GM19397 (cell line): ENCODE results near the gene PCIF1.
"Not testable (repeated sequence)": the region's sequence is repeated elsewhere in the genome, so short reads cannot be mapped to it uniquely, and the experiment has no call there.

Experiments
- ATAC-seq: cut with Tn5 transposase; IDR thresholded peaks from one replicate; pipeline ENCODE4 v1.9.1; 2021; ENCODE audit warnings: mild to moderate bottlenecking, moderate library complexity; ENCODE audit not compliant: unreplicated experiment

Gene PCIF1

DNA sequence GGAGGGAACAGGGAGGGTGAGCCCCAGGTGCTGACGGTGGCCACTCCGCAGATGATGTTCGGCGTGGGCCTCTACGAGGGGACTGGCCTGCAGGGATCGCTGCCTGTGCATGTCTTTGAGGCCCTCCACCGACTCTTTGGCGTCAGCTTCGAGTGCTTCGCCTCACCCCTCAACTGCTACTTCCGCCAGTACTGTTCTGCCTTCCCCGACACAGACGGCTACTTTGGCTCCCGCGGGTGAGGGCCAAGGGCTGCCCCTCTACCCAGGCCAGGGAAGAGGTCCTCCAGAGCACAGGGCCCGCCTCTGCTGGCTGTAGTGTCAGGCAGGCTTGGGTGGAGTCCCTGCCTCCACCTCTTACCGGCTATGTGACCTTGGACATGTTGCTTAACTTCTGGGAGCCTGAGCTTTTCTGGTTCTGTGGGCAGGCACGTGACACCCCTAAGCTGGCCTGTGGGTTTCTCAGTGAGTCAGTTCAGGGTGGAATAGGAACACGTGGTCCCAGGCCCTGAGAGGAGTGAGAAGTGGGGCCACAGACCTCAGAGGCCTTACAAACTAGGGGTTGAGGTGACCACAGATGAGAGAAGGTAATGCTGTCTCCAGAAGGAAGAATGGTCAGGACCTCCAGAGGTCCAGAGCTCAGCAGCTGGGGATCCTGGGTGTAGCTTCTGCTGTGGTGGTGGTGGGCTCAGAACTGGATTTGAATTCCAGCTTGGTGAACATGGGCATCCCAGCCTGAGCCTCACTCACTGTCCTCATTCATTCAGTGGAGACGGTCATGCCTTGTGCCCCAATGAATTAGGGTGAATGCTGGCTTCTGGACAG lies 11.9 kb downstream of the PCIF1 start:
- no peak for ATAC-seq

DNA sequence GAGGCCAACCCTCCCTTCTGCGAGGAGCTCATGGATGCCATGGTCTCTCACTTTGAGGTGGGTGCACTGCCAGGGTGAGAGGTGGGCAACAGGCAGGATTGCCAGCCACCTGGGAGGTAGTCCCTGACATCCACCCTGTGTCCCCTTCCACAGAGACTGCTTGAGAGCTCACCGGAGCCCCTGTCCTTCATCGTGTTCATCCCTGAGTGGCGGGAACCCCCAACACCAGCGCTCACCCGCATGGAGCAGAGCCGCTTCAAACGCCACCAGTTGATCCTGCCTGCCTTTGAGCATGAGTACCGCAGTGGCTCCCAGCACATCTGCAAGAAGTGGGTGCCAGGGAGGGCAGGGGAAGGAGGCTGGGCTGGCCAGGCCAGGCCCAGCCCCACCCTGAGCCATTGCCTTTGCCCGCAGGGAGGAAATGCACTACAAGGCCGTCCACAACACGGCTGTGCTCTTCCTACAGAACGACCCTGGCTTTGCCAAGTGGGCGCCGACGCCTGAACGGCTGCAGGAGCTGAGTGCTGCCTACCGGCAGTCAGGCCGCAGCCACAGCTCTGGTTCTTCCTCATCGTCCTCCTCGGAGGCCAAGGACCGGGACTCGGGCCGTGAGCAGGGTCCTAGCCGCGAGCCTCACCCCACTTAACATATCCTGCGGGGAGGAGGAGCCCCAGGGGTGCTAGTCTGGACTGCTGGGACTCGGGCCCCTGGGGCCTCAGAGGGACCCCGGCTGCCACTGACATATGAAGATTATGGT lies 12.8 kb downstream of the PCIF1 start:
- no peak for ATAC-seq

DNA sequence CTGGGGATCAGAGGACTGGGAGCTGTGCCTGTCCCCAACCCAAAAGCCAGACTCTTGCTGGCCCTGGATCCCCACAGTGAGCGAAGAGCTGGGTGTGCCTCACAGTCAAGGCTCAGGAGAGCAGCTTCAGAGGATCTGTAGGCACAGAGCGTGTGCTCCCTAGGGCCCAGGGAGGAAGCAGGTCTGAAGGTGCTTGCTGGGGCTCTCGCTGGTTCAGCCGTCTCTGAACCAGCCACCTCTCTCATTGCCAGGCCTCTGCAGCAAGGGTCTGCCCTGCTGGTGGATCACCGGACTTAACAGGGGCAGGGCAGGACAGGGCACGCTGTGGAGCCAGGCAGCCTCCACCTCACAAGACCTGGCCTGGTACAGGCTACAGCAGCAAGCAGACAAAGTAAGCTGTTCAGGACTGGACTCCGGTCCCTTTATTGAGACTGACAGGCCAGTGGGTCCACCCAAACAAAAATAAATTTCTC lies 13.8 kb downstream of the PCIF1 start:
- no peak for ATAC-seq

DNA sequence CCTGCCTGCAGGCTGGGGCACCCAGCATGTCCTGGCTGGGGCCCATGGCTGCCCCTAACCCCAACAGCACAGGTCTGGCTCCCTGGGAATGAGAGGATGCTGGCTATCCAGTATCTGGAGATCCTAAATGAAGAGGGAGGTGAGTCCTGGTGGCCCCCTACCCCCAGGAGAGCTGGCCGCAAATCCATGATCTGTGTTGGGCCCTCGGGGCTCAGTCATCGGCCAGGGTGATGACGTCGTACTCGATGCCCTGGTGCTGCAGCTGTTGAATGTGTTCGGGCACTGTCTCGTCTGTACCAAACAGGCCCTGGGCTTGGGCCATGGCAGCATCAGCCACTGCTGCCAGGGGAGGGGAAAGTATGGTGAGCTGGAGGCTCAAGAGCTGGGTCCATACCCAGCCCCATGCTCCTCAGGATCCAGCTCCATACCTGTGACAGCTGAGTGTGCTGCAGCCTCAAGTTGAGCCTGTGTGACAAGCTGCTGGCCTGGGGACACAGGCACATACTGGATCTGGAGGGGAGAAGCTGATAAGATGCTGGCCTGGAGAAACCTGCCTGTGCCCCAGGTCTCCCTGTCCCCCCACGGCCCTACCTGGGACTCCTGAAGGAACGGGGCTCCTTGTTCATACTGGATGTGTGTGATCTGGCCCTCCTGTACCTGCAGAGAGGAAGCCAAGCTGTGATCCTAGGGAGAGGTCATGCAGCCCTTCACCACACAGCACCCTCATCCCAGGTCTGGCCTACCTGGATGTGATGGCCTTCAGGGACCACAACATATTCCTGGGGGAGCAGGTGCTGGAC lies 14.5 kb downstream of the PCIF1 start:
- ATAC-seq: no peak

- no peak for ATAC-seq
Observed at GRCh38 chr20:45949542-45950329, 15.3 kb downstream of the PCIF1 start.

- ATAC-seq: no peak
Observed at GRCh38 chr20:45950330-45950646, 15.8 kb downstream of the PCIF1 start.

GRCh38 chr20:45951925-45952834 lies 17.7 kb downstream of the PCIF1 start:
- no peak for ATAC-seq

- ATAC-seq: no peak
Observed at GRCh38 chr20:45952861-45953260, 18.4 kb downstream of the PCIF1 start.

GRCh38 chr20:45953672-45954071 lies 19.2 kb downstream of the PCIF1 start:
- ATAC-seq: no peak

- not testable (repeated sequence) for ATAC-seq
Observed at GRCh38 chr20:45956326-45956725, 21.8 kb downstream of the PCIF1 start.

DNA sequence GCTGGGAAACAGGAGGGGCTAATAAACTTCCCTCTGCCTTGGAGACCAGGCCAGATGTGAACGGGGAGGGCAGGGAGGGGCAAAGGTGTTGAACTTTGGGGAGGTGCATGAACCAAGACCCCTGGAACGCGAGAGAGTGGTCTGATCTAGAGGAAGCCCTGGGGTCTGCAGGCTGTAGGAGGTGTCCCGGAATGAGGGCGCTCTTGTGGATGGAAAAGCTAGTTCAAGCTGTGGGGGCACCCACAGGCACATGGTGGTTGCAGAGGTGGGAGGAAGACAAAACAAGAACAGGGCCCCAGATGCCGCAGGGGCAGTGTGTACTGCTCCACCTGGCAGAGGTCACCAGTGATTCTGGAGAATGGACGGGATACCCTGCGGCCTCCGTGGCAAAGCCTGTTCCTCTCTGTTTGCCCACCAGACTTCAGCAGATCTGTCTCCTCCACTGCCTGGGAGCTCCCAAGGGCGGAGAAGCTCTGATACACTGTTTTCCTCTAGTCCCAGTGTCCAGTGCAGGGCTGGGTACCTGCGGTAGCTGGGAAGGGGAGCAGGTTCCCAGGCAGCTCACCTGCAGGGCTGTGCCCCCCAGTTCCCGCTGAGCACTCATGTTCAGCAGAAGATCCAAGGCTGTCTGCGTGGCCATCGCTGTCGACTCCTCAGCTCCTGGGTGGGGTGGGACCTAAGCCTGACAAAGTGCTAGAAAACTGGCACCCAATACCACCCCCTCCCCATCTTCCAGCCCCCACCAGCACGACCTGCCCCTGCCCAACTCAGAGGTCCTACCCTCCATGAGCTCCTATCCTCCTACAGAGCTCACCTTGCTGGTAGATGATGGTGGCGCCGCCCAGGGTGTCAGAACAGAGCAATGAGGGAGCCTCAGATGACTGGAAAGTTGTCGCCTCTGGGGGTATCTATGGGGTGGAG lies 22.8 kb downstream of the PCIF1 start:
- ATAC-seq: no peak

DNA sequence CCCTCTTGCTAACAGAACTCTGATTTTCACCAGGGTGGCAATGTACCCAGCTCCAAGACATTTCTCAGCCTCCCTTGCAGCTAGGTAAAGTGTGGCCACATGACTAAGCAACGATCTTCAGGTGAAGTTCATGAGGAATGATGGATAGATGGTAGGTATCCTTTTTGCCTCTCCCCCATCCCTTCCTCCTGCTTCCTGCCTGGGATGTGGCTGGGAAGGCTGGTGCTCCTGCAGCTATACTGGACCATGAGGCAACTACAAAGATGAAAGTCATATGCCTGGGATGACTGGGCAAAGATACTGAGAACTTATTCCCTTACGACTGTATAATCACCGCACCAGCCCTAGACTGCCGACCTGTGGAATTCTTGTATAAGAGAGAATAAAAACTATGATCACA lies 24.1 kb downstream of the PCIF1 start:
- ATAC-seq: no peak

DNA sequence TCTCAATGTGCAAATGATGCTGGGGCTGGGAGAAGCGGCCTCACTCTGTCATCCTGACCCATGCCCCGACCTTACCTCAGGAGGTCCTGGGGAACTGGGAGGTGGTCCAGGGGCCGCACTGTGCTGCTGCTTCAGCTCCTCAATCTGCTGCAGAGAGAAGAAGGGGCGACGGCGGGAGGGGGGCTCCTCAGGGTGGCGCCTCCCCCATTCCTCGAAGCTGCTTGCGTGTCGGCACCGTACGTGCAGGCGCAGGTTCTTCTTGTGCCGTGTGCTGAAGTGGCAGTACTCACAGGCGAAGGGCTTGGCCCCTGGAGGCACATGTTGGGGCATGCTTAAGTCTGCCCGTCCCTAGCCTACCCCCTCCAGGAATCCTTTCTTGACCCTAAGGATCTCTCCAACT lies 24.6 kb downstream of the PCIF1 start:
- ATAC-seq: no peak

DNA sequence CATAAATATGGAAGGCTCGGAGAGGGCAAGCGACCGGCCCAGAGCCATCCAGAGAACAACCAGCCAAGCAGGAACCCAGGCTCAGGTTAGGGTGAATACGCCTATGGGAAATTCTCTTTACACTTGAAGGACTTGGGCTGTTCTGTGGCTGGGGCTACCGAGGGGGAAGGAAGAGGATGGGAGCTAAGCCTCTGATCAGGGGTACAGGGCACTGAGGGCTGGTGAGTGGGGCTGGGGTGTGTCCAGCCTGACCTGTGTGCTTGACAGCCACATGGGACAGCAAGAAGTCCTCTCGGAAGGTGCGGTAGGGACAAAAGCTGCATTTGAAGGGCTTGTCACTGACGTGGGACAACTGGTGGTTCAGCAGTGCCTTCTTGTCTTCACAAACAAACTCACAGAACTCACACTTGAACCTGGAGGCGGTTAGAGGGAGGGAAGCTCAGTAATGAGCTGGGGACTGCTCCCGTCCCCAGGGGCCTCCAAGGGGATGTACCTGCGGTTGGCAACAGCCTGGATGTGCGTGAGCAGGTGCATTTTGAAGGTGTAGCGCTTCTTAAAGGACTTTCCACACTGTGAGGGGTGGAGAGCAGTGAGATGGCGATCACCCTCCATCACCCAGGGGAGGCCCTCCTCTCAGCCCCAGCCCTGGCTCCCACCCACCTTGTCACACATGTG lies 25.6 kb downstream of the PCIF1 start:
- no peak for ATAC-seq

- ATAC-seq: no peak
Observed at GRCh38 chr20:45962031-45962755, 27.7 kb downstream of the PCIF1 start.

DNA sequence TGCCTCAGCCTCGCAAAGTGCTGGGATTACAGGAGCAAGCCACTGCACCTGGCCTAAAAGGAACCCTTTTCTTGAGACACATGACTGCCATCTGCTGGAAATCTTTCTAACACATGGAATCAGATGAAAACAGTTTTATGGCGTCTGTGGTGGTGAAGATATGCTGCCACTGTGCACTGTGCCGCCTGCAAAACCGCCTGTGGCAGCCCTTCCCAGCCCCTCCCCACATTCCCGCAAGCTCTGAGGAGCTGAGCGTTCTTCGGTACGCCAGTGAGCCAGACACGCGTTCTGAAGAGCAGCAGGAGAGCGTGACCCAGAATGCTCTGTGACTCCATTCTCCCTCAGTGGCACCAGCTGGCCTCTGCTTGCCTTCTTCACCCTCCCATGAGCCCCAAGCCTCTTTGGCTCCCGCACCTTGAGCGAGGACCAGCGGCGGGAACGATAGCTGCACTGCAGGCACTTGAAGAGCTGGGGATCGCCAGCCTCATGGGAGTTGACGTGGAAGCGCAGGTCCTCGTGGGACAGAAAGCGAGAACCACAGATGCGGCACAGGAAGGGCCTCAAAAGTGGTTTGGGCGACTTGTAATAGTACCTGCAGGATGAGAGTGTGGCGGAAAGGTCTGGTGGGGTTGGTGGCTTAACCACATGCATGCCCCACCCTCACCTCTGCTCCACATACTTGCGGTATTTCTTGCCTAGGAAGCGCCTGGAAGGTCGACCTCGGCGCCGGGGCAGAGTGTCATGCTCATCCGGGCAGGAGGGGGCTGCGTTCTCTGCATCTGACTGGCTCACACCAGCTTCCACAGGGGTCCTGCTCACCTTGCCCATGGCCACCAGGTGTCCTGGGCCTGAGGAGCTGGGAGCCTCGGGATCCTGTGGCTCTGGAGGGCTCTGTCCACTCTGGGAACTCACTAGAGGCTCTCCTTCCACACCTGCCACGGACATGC lies 28.8 kb downstream of the PCIF1 start:
- ATAC-seq: no peak
